ENCODE measurements around the gene NTM. TPM values are rescaled to one million over a fixed set of nuclear protein-coding genes. Genes with fewer than 3 reads are reported as not detected.
A peak's percentile ranks its signal among the peaks of the same experiment; 100 is the strongest.

Gene NTM
- total and polyA plus RNA-seq, 2 experiments from 2014 or later: 25.9 to 49.0 TPM

- Histone ChIP-seq H3F3A (ENCODE audit: insufficient read depth) (no peaks in the 10 kb centered on the region), H3K4me3 (no peak overlapping the region), H3K4me1 (ENCODE audit: insufficient read depth) (no peaks in the 10 kb centered on the region), H2AFZ (no peak overlapping the region), H3K36me3 (ENCODE audit: low read depth) (no peaks in the 10 kb centered on the region), H3K9me3 (ENCODE audit: low read depth) (no peaks in the 10 kb centered on the region), H3K9ac (no peak overlapping the region), H3K27ac (no peak overlapping the region), H4K20me1 (ENCODE audit: insufficient read depth) (no peaks in the 10 kb centered on the region), H3K4me2 (ENCODE audit: unreplicated experiment) (no peak overlapping the region), H3K9me2 (ENCODE audit: insufficient read depth) (no peaks in the 10 kb centered on the region), H3K79me2 (ENCODE audit: insufficient read depth) (no peaks in the 10 kb centered on the region), H3K27me3 (replicated peaks; ENCODE audit: insufficient read depth) (peaks cover 67% of the 10 kb centered on the region)
- DNase-seq: no peak
- no peak for TF ChIP-seq EZH2phosphoT487 (IDR thresholded peaks at IDR 0.05; ENCODE audit: insufficient read depth, low read depth)
- in situ Hi-C loops (cut with MboI): no loop called here
- WGBS, 2 experiments (ENCODE audit: low coverage in 1 of 2, low lambda C conversion rate in 2 of 2, missing lambda C conversion rate in 2 of 2): 15 to 19% methylated on average over 8 of the region's 8 CpGs
Measured at GRCh38 chr11:131543389-131544025, 173.1 kb downstream of the NTM start.

DNA sequence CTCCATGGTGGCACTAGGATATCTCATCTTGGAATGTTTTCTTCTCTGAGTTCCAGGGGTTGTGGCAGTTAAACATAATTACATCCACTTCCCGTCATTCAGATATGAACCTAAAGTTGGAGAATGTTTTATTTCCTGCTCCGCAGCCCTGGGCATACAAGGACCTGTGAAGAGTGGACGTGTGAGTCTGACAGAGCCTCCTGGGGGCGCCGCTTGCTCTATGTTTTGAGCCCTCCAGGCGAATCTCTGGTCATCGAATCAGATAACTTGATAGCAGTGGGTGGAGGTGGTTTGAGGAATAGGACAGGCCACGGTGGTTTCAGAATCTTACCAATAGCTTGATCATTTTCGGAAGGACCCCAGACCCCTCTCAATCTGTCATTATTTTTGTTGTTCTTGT, 174.2 kb downstream of the NTM start:
- no peaks in the 10 kb centered on the region for H3K36me3 ChIP-seq (ENCODE audit: low read depth)
- H3K79me2 ChIP-seq (ENCODE audit: insufficient read depth): no peaks in the 10 kb centered on the region
- H2AFZ ChIP-seq: no peak overlapping the region
- no peaks in the 10 kb centered on the region for H3K9me2 ChIP-seq (ENCODE audit: insufficient read depth)
- H3K4me1 ChIP-seq (ENCODE audit: insufficient read depth): no peaks in the 10 kb centered on the region
- H3K9me3 ChIP-seq (ENCODE audit: low read depth): no peaks in the 10 kb centered on the region
- H3F3A ChIP-seq (ENCODE audit: insufficient read depth): no peaks in the 10 kb centered on the region
- no peak overlapping the region for H3K27ac ChIP-seq
- H3K27me3 ChIP-seq (replicated peaks; ENCODE audit: insufficient read depth): peaks cover 77% of the 10 kb centered on the region
- TF ChIP-seq EZH2 (IDR thresholded peaks at IDR 0.05; ENCODE audit: insufficient read depth, poor library complexity, severe bottlenecking): no peak
- TF ChIP-seq EZH2phosphoT487 (IDR thresholded peaks at IDR 0.05; ENCODE audit: insufficient read depth, low read depth): no peak
- WGBS, 2 experiments (ENCODE audit: low coverage in 1 of 2, low lambda C conversion rate in 2 of 2, missing lambda C conversion rate in 2 of 2): 17 to 22% methylated on average over 9 of the region's 9 CpGs
- no peak overlapping the region for H3K9ac ChIP-seq
- no peaks in the 10 kb centered on the region for H4K20me1 ChIP-seq (ENCODE audit: insufficient read depth)
- in situ Hi-C loops (cut with MboI): no loop called here
- no peak overlapping the region for H3K4me3 ChIP-seq
- DNase-seq: peak; percentile 5
- no peak overlapping the region for H3K4me2 ChIP-seq (ENCODE audit: unreplicated experiment)

DNA sequence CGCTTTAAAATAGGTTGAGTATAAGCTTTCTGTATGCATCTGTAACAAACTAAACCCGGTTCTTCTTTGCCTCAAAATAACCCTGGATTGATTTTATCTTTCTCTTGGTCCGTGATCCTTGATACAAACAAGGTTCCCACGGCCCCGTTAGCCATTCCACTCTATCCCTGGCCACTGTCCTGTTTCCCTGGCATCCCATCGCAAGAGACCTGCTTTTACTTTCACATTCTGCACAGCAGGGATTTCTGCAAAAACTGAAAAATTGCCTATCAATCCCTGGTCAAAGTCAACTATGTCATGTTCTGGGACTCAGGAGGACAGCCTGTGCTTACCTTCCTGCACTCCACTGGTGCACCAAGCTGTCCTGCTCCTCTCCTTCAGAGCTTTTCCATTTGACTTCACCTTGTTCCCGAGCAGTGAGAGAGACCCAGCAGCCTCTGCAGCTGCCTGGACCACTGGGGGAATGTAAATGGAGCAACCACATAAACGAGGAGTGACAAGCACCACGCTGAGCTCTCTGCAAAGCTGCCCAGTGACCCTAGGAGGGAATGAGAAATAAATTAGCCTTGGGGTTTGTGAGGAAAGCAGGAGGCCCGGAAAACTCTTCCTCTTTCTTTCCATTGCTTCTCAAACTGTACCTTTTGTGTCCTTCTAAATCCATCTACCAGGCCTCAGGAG, 175.9 kb downstream of the NTM start:
- Histone ChIP-seq H3K27me3 (replicated peaks; ENCODE audit: insufficient read depth) (peaks cover 88% of the 10 kb centered on the region), H3K9ac (no peak overlapping the region), H2AFZ (no peak overlapping the region), H3K4me2 (ENCODE audit: unreplicated experiment) (no peak overlapping the region), H4K20me1 (ENCODE audit: insufficient read depth) (no peaks in the 10 kb centered on the region), H3K9me2 (ENCODE audit: insufficient read depth) (no peaks in the 10 kb centered on the region), H3K9me3 (ENCODE audit: low read depth) (no peaks in the 10 kb centered on the region), H3K79me2 (ENCODE audit: insufficient read depth) (no peaks in the 10 kb centered on the region), H3K4me1 (ENCODE audit: insufficient read depth) (no peaks in the 10 kb centered on the region), H3K27ac (no peak overlapping the region), H3K4me3 (no peak overlapping the region), H3K36me3 (ENCODE audit: low read depth) (no peaks in the 10 kb centered on the region), H3F3A (ENCODE audit: insufficient read depth) (no peaks in the 10 kb centered on the region)
- in situ Hi-C loops (cut with MboI): no loop called here
- 23 to 28% methylated on average over 10 of the region's 10 CpGs for WGBS, 2 experiments (ENCODE audit: low coverage in 1 of 2, low lambda C conversion rate in 2 of 2, missing lambda C conversion rate in 2 of 2)
- DNase-seq: no peak
- no peak for TF ChIP-seq EZH2phosphoT487 (IDR thresholded peaks at IDR 0.05; ENCODE audit: insufficient read depth, low read depth)
- no peak for TF ChIP-seq EZH2 (IDR thresholded peaks at IDR 0.05; ENCODE audit: insufficient read depth, poor library complexity, severe bottlenecking)

DNA sequence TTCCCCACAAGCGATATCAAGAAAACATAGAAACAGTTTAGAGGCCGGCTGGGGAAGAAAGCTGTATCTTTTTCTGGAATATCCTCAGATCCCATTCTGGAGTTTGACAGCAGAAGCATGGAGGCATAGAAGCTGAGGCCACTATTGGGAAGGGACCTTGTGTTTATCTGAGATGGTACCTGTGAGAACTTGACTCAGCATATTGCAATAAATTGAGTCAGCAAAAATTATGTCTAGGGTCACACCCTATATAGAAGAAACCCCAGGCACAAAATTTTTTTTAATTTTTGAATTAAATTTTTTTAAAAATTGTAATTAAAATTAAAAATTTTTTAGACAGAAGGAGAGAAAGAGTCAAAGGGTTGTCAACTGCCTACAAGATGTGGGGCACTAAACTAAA, 178.7 kb downstream of the NTM start:
- H3K4me2 ChIP-seq (ENCODE audit: unreplicated experiment): no peak overlapping the region
- no peaks in the 10 kb centered on the region for H3K36me3 ChIP-seq (ENCODE audit: low read depth)
- H3K79me2 ChIP-seq (ENCODE audit: insufficient read depth): no peaks in the 10 kb centered on the region
- no peak for TF ChIP-seq EZH2phosphoT487 (IDR thresholded peaks at IDR 0.05; ENCODE audit: insufficient read depth, low read depth)
- TF ChIP-seq EZH2 (IDR thresholded peaks at IDR 0.05; ENCODE audit: insufficient read depth, poor library complexity, severe bottlenecking): no peak
- in situ Hi-C loops (cut with MboI): no loop called here
- no peak overlapping the region for H3K4me3 ChIP-seq
- no peaks in the 10 kb centered on the region for H4K20me1 ChIP-seq (ENCODE audit: insufficient read depth)
- no peaks in the 10 kb centered on the region for H3F3A ChIP-seq (ENCODE audit: insufficient read depth)
- H3K9me2 ChIP-seq (ENCODE audit: insufficient read depth): no peaks in the 10 kb centered on the region
- H3K9ac ChIP-seq: no peak overlapping the region
- H3K9me3 ChIP-seq (ENCODE audit: low read depth): no peaks in the 10 kb centered on the region
- no peak for DNase-seq
- no peak overlapping the region for H3K27ac ChIP-seq
- no peaks in the 10 kb centered on the region for H3K4me1 ChIP-seq (ENCODE audit: insufficient read depth)
- peaks cover 74% of the 10 kb centered on the region for H3K27me3 ChIP-seq (replicated peaks; ENCODE audit: insufficient read depth)
- WGBS, 2 experiments (ENCODE audit: low coverage in 1 of 2, low lambda C conversion rate in 2 of 2, missing lambda C conversion rate in 2 of 2): 28 to 29% methylated on average over 2 of the region's 2 CpGs
- H2AFZ ChIP-seq: no peak overlapping the region

Data from GM23248 (cell line).